Stimulated activated naive CD8-positive, alpha-beta T cell treated with anti-CD3 and anti-CD28 coated beads, Interleukin-15, Interleukin-2, amounts not matched to agents 100 ng/mL and 50 ng/mL, for 24 hours (primary cell): ENCODE measurements around the gene PADI6.

Source experiments
- H3K27ac Mint-ChIP-seq: one replicate; pipeline ENCODE4 v1.8.0; 2021; ENCODE audit warnings: mild to moderate bottlenecking, mixed read lengths
- H3K27me3 Mint-ChIP-seq: one replicate; pipeline ENCODE4 v1.8.0; 2021; ENCODE audit warnings: mixed read lengths
- H3K36me3 Mint-ChIP-seq: one replicate; pipeline ENCODE4 v1.8.0; 2021; ENCODE audit warnings: low read depth, mixed read lengths
- H3K4me1 Mint-ChIP-seq: one replicate; pipeline ENCODE4 v1.8.0; 2021; ENCODE audit warnings: low read depth, mixed read lengths
- H3K4me3 Mint-ChIP-seq: one replicate; pipeline ENCODE4 v1.8.0; 2021; ENCODE audit warnings: mild to moderate bottlenecking, mixed read lengths
- H3K9me3 Mint-ChIP-seq: one replicate; pipeline ENCODE4 v1.8.0; 2021; ENCODE audit warnings: mixed read lengths

The PADI6 gene

GRCh38 chr1:17432412-17432811 is 60.4 kb downstream of the PADI6 start:
- peaks cover 73% of the 10 kb centered on the region for H3K4me1 Mint-ChIP-seq
- H3K27ac Mint-ChIP-seq, result peak overlapping the region; percentile 55
- peaks cover 71% of the 10 kb centered on the region for H3K36me3 Mint-ChIP-seq
- H3K4me3 Mint-ChIP-seq, result no peak overlapping the region
- H3K9me3 Mint-ChIP-seq, result no peaks in the 10 kb centered on the region
- no peaks in the 10 kb centered on the region for H3K27me3 Mint-ChIP-seq

- H3K27ac Mint-ChIP-seq, result no peak overlapping the region
- H3K36me3 Mint-ChIP-seq, result peaks cover 70% of the 10 kb centered on the region
- peaks cover 73% of the 10 kb centered on the region for H3K4me1 Mint-ChIP-seq
Observed at GRCh38 chr1:17433261-17433660, 61.3 kb downstream of the PADI6 start.

GRCh38 chr1:17434016-17434415 is 62.0 kb downstream of the PADI6 start:
- peaks cover 66% of the 10 kb centered on the region for H3K4me1 Mint-ChIP-seq
- H3K36me3 Mint-ChIP-seq, result peaks cover 63% of the 10 kb centered on the region
- H3K27ac Mint-ChIP-seq, result no peak overlapping the region
- no peaks in the 10 kb centered on the region for H3K9me3 Mint-ChIP-seq
- no peaks in the 10 kb centered on the region for H3K27me3 Mint-ChIP-seq
- H3K4me3 Mint-ChIP-seq, result no peak overlapping the region

More at GRCh38 chr1:17433261-17433660, 61.3 kb downstream of the PADI6 start:
- no peaks in the 10 kb centered on the region for H3K27me3 Mint-ChIP-seq
- no peaks in the 10 kb centered on the region for H3K9me3 Mint-ChIP-seq
- H3K4me3 Mint-ChIP-seq, result no peak overlapping the region

- peaks cover 60% of the 10 kb centered on the region for H3K4me1 Mint-ChIP-seq
- no peaks in the 10 kb centered on the region for H3K27me3 Mint-ChIP-seq
- peaks cover 57% of the 10 kb centered on the region for H3K36me3 Mint-ChIP-seq
- H3K4me3 Mint-ChIP-seq, result peak overlapping the region; percentile 13
- H3K9me3 Mint-ChIP-seq, result no peaks in the 10 kb centered on the region
- H3K27ac Mint-ChIP-seq, result peak overlapping the region; percentile 21
Observed at GRCh38 chr1:17434601-17435000, 62.6 kb downstream of the PADI6 start.

- H3K27ac Mint-ChIP-seq, result peak overlapping the region; percentile 77
- peaks cover 70% of the 10 kb centered on the region for H3K4me1 Mint-ChIP-seq
- peak overlapping the region; percentile 82 for H3K4me3 Mint-ChIP-seq
Observed at GRCh38 chr1:17436380-17437174, 64.6 kb downstream of the PADI6 start.

GRCh38 chr1:17437260-17437579 is 65.2 kb downstream of the PADI6 start:
- Mint-ChIP-seq H3K36me3 (peaks cover 46% of the 10 kb centered on the region), H3K4me1 (peaks cover 68% of the 10 kb centered on the region)

More at GRCh38 chr1:17436380-17437174, 64.6 kb downstream of the PADI6 start:
- Mint-ChIP-seq H3K9me3 (no peaks in the 10 kb centered on the region), H3K27me3 (no peaks in the 10 kb centered on the region), H3K36me3 (peaks cover 48% of the 10 kb centered on the region)

GRCh38 chr1:17437580-17438317 is 65.8 kb downstream of the PADI6 start:
- Mint-ChIP-seq H3K27me3 (no peaks in the 10 kb centered on the region), H3K4me1 (peaks cover 64% of the 10 kb centered on the region), H3K27ac (peak overlapping the region; percentile 77), H3K4me3 (peak overlapping the region; percentile 95), H3K9me3 (no peaks in the 10 kb centered on the region), H3K36me3 (peaks cover 41% of the 10 kb centered on the region)

More at GRCh38 chr1:17437260-17437579, 65.2 kb downstream of the PADI6 start:
- Mint-ChIP-seq H3K27me3 (no peaks in the 10 kb centered on the region), H3K4me3 (peak overlapping the region; percentile 82), H3K9me3 (no peaks in the 10 kb centered on the region), H3K27ac (peak overlapping the region; percentile 77)

GRCh38 chr1:17438318-17439249 is 66.6 kb downstream of the PADI6 start:
- peaks cover 58% of the 10 kb centered on the region for H3K4me1 Mint-ChIP-seq
- H3K27ac Mint-ChIP-seq, result peak overlapping the region; percentile 98
- H3K36me3 Mint-ChIP-seq, result peaks cover 34% of the 10 kb centered on the region
- no peaks in the 10 kb centered on the region for H3K27me3 Mint-ChIP-seq
- peak overlapping the region; percentile 95 for H3K4me3 Mint-ChIP-seq
- H3K9me3 Mint-ChIP-seq, result no peaks in the 10 kb centered on the region

GRCh38 chr1:17439250-17440073 is 67.5 kb downstream of the PADI6 start, which contains the start of gene RCC2:
RCC2 (minus strand) TSS chr1:17439677; CDS start chr1:17438514, 1,163 bp downstream.
- peaks cover 26% of the 10 kb centered on the region for H3K36me3 Mint-ChIP-seq

GRCh38 chr1:17440074-17440826 is 68.3 kb downstream of the PADI6 start:
- peaks cover 18% of the 10 kb centered on the region for H3K36me3 Mint-ChIP-seq
- H3K27ac Mint-ChIP-seq, result peak overlapping the region; percentile 74
- H3K4me1 Mint-ChIP-seq, result peaks cover 41% of the 10 kb centered on the region
- no peaks in the 10 kb centered on the region for H3K9me3 Mint-ChIP-seq
- H3K4me3 Mint-ChIP-seq, result peak overlapping the region; percentile 95
- H3K27me3 Mint-ChIP-seq, result no peaks in the 10 kb centered on the region

More at GRCh38 chr1:17439250-17440073, 67.5 kb downstream of the PADI6 start, which contains the start of gene RCC2:
- Mint-ChIP-seq H3K27ac (peak within 1 kb of the TSS; percentile 98), H3K4me3 (peak within 1 kb of the TSS; percentile 95), H3K4me1 (peaks cover 49% of the 10 kb centered on the region), H3K9me3 (no peaks in the 10 kb centered on the region), H3K27me3 (no peaks in the 10 kb centered on the region)

- peak overlapping the region; percentile 95 for H3K4me3 Mint-ChIP-seq
- H3K9me3 Mint-ChIP-seq, result no peaks in the 10 kb centered on the region
- H3K27ac Mint-ChIP-seq, result peak overlapping the region; percentile 74
- H3K4me1 Mint-ChIP-seq, result peaks cover 36% of the 10 kb centered on the region
- H3K27me3 Mint-ChIP-seq, result no peaks in the 10 kb centered on the region
- peaks cover 14% of the 10 kb centered on the region for H3K36me3 Mint-ChIP-seq
Observed at GRCh38 chr1:17440827-17441168, 68.8 kb downstream of the PADI6 start.

- Mint-ChIP-seq H3K4me1 (peaks cover 30% of the 10 kb centered on the region), H3K9me3 (no peaks in the 10 kb centered on the region), H3K4me3 (peak overlapping the region; percentile 95), H3K27ac (peak overlapping the region; percentile 45), H3K27me3 (no peaks in the 10 kb centered on the region), H3K36me3 (peaks cover 8% of the 10 kb centered on the region)
Observed at GRCh38 chr1:17441265-17441992, 69.4 kb downstream of the PADI6 start.

- H3K9me3 Mint-ChIP-seq, result no peaks in the 10 kb centered on the region
- H3K36me3 Mint-ChIP-seq, result peaks cover 3% of the 10 kb centered on the region
- H3K27me3 Mint-ChIP-seq, result no peaks in the 10 kb centered on the region
- H3K27ac Mint-ChIP-seq, result peak overlapping the region; percentile 45
- H3K4me3 Mint-ChIP-seq, result peak overlapping the region; percentile 49
- H3K4me1 Mint-ChIP-seq, result peaks cover 24% of the 10 kb centered on the region
Observed at GRCh38 chr1:17441993-17442357, 70.0 kb downstream of the PADI6 start.
